A673 (cell line): ENCODE measurements around the gene MS4A18. TPM values are rescaled to one million over a fixed set of nuclear protein-coding genes. Genes with fewer than 3 reads are reported as not detected.

ENCODE experiments used
- BruUV-seq: library from RNA; stranded (reverse); fragments of 400-500 nt; replicated peaks from 2 replicates; lab custom pipeline; 2021; lab: Mats Ljungman, UMichigan
- CTCF ChIA-PET: fragments of 300-600 bp; sonication (Branson Sonifier 250); formaldehyde crosslinking; loops from one replicate; lab custom pipeline; 2022; ENCODE audit warnings: antibody characterized with exemption; lab: Charles Lee
- POLR2A ChIA-PET: fragments of 300-600 bp; sonication (Branson Sonifier 250); formaldehyde crosslinking; loops from one replicate; lab custom pipeline; 2022; ENCODE audit warnings: antibody characterized with exemption; ENCODE audit not compliant: low non-redundant PET; lab: Charles Lee
- DNase-seq: peaks from one replicate; pipeline ENCODE4 v3.0.0-alpha.2; 2015; ENCODE audit warnings: low spot score
- H3K27ac ChIP-seq: fragments of 200-600 bp; sonication (generic); 2 replicates; pipeline ENCODE4 v1.5.1; 2016; ENCODE audit warnings: mixed run types, low read depth, mild to moderate bottlenecking, mixed read lengths, antibody characterized with exemption, low read length; ENCODE audit not compliant: poor library complexity, severe bottlenecking
- H3K27me3 ChIP-seq: fragments of 200-600 bp; sonication (generic); replicated peaks from 2 replicates; pipeline ENCODE4 v1.6.1; 2017; ENCODE audit warnings: mixed run types, low read depth, mild to moderate bottlenecking, mixed read lengths, antibody characterized with exemption, low read length; ENCODE audit not compliant: insufficient read depth, poor library complexity
- H3K36me3 ChIP-seq: fragments of 200-600 bp; sonication (generic); 2 replicates; pipeline ENCODE4 v1.6.1; 2016; ENCODE audit warnings: mixed run types, mild to moderate bottlenecking, mixed read lengths, antibody characterized with exemption, low read length; ENCODE audit not compliant: insufficient read depth, poor library complexity, severe bottlenecking
- H3K4me1 ChIP-seq: fragments of 200-600 bp; sonication (generic); 2 replicates; pipeline ENCODE4 v1.6.1; 2017; ENCODE audit warnings: mixed run types, mild to moderate bottlenecking, mixed read lengths, antibody characterized with exemption, low read length; ENCODE audit not compliant: insufficient read depth, poor library complexity, severe bottlenecking
- H3K4me3 ChIP-seq: fragments of 200-600 bp; sonication (generic); 2 replicates; pipeline ENCODE4 v1.5.1; 2016; ENCODE audit warnings: low read depth, mixed run types, mild to moderate bottlenecking, mixed read lengths, low read length; ENCODE audit not compliant: poor library complexity, severe bottlenecking
- H3K9me3 ChIP-seq: fragments of 200-600 bp; sonication (generic); 2 replicates; pipeline ENCODE4 v1.6.1; 2016; ENCODE audit warnings: mixed run types, low read depth, mild to moderate bottlenecking, mixed read lengths, antibody characterized with exemption, low read length; ENCODE audit not compliant: poor library complexity, severe bottlenecking
- EZH2 ChIP-seq: fragments of 200-600 bp; sonication (generic); IDR thresholded peaks from 2 replicates; pipeline ENCODE4 v1.6.1; 2017; ENCODE audit warnings: borderline replicate concordance, low read depth, mild to moderate bottlenecking, mixed read lengths, antibody characterized with exemption, low read length; ENCODE audit not compliant: poor library complexity, severe bottlenecking
- intact Hi-C: fragments of 100-400 bp; cut with micrococcal nuclease; formaldehyde crosslinking; loops from one replicate; pipeline ENCODE4 v1.10.0; 2022; ENCODE audit not compliant: unreplicated experiment
- total RNA-seq: library from RNA; stranded (reverse); gene quantifications from 2 replicates; pipeline ENCODE4 v1.2.3, GENCODE V29; 2021
- TF ChIP-seq, protein P1 (sequence below): fragments of 300-800, 200-600 bp; sonication (generic); conservative IDR thresholded peaks from 2 replicates; pipeline ENCODE4 v1.5.1; 2017; ENCODE audit warnings: low read depth, mild to moderate bottlenecking, antibody characterized with exemption, low read length, moderate library complexity, mixed read lengths

Gene MS4A18
- total RNA-seq, 1 experiment from 2014 or later = not detected

GRCh38 chr11:60764879-60765278, 40.4 kb downstream of the MS4A18 start:
- Histone ChIP-seq H3K9me3 (no peaks in the 10 kb centered on the region), H3K36me3 (no peaks in the 10 kb centered on the region), H3K27me3 (no peaks in the 10 kb centered on the region), H3K4me1 (no peaks in the 10 kb centered on the region), H3K27ac (no peak overlapping the region), H3K4me3 (no peak overlapping the region)
- intact Hi-C loops = no loop called here
- CTCF ChIA-PET = interaction anchor here (0.6 kb wide), 1 partner anchor 11 kb away, joined by 3 read pairs; no protein-coding TSS in a partner anchor
- DNase-seq = no peak
- POLR2A ChIA-PET = no interaction called here
- no TSS peak for BruUV-seq
- TF ChIP-seq, protein P1, sequence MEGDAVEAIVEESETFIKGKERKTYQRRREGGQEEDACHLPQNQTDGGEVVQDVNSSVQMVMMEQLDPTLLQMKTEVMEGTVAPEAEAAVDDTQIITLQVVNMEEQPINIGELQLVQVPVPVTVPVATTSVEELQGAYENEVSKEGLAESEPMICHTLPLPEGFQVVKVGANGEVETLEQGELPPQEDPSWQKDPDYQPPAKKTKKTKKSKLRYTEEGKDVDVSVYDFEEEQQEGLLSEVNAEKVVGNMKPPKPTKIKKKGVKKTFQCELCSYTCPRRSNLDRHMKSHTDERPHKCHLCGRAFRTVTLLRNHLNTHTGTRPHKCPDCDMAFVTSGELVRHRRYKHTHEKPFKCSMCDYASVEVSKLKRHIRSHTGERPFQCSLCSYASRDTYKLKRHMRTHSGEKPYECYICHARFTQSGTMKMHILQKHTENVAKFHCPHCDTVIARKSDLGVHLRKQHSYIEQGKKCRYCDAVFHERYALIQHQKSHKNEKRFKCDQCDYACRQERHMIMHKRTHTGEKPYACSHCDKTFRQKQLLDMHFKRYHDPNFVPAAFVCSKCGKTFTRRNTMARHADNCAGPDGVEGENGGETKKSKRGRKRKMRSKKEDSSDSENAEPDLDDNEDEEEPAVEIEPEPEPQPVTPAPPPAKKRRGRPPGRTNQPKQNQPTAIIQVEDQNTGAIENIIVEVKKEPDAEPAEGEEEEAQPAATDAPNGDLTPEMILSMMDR = no peak
- TF ChIP-seq EZH2 = no peak

GRCh38 chr11:60765355-60765754, 40.8 kb downstream of the MS4A18 start:
- BruUV-seq = no TSS peak

GRCh38 chr11:60766547-60766946, 42.0 kb downstream of the MS4A18 start:
- no peak for DNase-seq
- Histone ChIP-seq H3K27me3 (no peaks in the 10 kb centered on the region), H3K36me3 (no peaks in the 10 kb centered on the region), H3K27ac (no peak overlapping the region), H3K9me3 (no peaks in the 10 kb centered on the region), H3K4me1 (no peaks in the 10 kb centered on the region), H3K4me3 (no peak overlapping the region)
- no peak for TF ChIP-seq EZH2
- TF ChIP-seq, protein P1 = no peak
- intact Hi-C loops = no loop called here
- POLR2A ChIA-PET = no interaction called here
- CTCF ChIA-PET = interaction anchor here (1.5 kb wide), 1 partner anchor 9 kb away, joined by 7 read pairs; no protein-coding TSS in a partner anchor
- BruUV-seq = no TSS peak

More at GRCh38 chr11:60765355-60765754, 40.8 kb downstream of the MS4A18 start:
- Histone ChIP-seq H3K4me3 (no peak overlapping the region), H3K9me3 (no peaks in the 10 kb centered on the region), H3K4me1 (no peaks in the 10 kb centered on the region), H3K36me3 (no peaks in the 10 kb centered on the region), H3K27ac (no peak overlapping the region), H3K27me3 (no peaks in the 10 kb centered on the region)
- TF ChIP-seq EZH2 = no peak
- TF ChIP-seq, protein P1 = no peak
- POLR2A ChIA-PET = no interaction called here
- CTCF ChIA-PET = interaction anchor here (0.6 to 1.5 kb wide), 3 partner anchors 10 to 344 kb away, joined by 3 to 7 read pairs (median 3); no protein-coding TSS in a partner anchor
- intact Hi-C loops = no loop called here
- DNase-seq = no peak
